HS-27A (cell line): ENCODE results near the gene PLD3.

Experiments
- DNase-seq: peaks from one replicate; pipeline ENCODE4 v3.0.0-alpha.2; 2012; ENCODE audit warnings: low read depth, missing footprints

The PLD3 gene

GRCh38 chr19:40348125-40348913, at the start of gene PLD3, which contains the start of gene C19orf47:
Gene PLD3 (plus strand): TSS chr19:40348695. CDS start chr19:40366484, 17,789 bp downstream.
Gene C19orf47 (minus strand): TSS chr19:40348397. CDS start chr19:40341857, 6,540 bp downstream.
- DNase-seq = peak; percentile 99

GRCh38 chr19:40300668-40301067, 47.8 kb upstream of the PLD3 start:
- no peak for DNase-seq

- no peak for DNase-seq
Observed at GRCh38 chr19:40302224-40303011, 46.1 kb upstream of the PLD3 start.

GRCh38 chr19:40303765-40304164, 44.7 kb upstream of the PLD3 start:
- DNase-seq = no peak

GRCh38 chr19:40304306-40304705, 44.2 kb upstream of the PLD3 start:
- no peak for DNase-seq

GRCh38 chr19:40305403-40305802, 43.1 kb upstream of the PLD3 start:
- peak; percentile 74 for DNase-seq

- no peak for DNase-seq
Observed at GRCh38 chr19:40309666-40310065, 38.8 kb upstream of the PLD3 start.

- DNase-seq = no peak
Observed at GRCh38 chr19:40312533-40312932, 36.0 kb upstream of the PLD3 start.

- DNase-seq = no peak
Observed at GRCh38 chr19:40313229-40313983, 35.1 kb upstream of the PLD3 start.

GRCh38 chr19:40314656-40315055, 33.8 kb upstream of the PLD3 start:
- no peak for DNase-seq

GRCh38 chr19:40315812-40316470, 32.6 kb upstream of the PLD3 start:
- DNase-seq = no peak

GRCh38 chr19:40317338-40317737, 31.2 kb upstream of the PLD3 start:
- DNase-seq = no peak

- no peak for DNase-seq
Observed at GRCh38 chr19:40320558-40320935, 27.9 kb upstream of the PLD3 start.

- DNase-seq = no peak
Observed at GRCh38 chr19:40321076-40321475, 27.4 kb upstream of the PLD3 start.

GRCh38 chr19:40321566-40322270, 26.8 kb upstream of the PLD3 start:
- DNase-seq = no peak

- no peak for DNase-seq
Observed at GRCh38 chr19:40322271-40322610, 26.3 kb upstream of the PLD3 start.

GRCh38 chr19:40322951-40323615, 25.4 kb upstream of the PLD3 start:
- DNase-seq = no peak

GRCh38 chr19:40323705-40324104, 24.8 kb upstream of the PLD3 start:
- DNase-seq = no peak

GRCh38 chr19:40326201-40326600, 22.3 kb upstream of the PLD3 start:
- DNase-seq = no peak

GRCh38 chr19:40331052-40331451, 17.4 kb upstream of the PLD3 start:
- DNase-seq = no peak

GRCh38 chr19:40332669-40333068, 15.8 kb upstream of the PLD3 start:
- DNase-seq = no peak
